Stimulated activated CD8-positive, alpha-beta memory T cell treated with anti-CD3 and anti-CD28 coated beads, Interleukin-7, amount 100 ng/mL, for 4 hours (primary cell): ENCODE measurements around the gene AR.
"Not testable (repeated sequence)": the region's sequence is repeated elsewhere in the genome, so short reads cannot be mapped to it uniquely, and the experiment has no call there.

Experiments
- DNase-seq, 2 donors: peaks; one replicate each; pipeline ENCODE4 v3.0.0-alpha.2; 2020; ENCODE audit warnings: low read depth in 2 of 2

Gene AR

DNA sequence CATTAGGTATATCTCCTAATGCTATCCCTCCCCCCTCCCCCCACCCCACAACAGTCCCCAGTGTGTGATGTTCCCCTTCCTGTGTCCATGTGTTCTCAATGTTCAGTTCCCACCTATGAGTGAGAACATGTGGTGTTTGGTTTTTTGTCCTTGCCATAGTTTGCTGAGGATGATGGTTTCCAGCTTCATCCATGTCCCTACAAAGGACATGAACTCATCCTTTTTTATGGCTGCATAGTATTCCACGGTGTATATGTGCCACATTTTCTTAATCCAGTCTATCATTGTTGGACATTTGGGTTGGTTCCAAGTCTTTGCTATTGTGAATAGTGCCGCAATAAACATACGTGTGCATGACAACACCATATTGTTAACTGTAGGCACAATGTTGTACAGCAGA lies 93.5 kb downstream of the AR start:
- DNase-seq, result not testable (repeated sequence)

DNA sequence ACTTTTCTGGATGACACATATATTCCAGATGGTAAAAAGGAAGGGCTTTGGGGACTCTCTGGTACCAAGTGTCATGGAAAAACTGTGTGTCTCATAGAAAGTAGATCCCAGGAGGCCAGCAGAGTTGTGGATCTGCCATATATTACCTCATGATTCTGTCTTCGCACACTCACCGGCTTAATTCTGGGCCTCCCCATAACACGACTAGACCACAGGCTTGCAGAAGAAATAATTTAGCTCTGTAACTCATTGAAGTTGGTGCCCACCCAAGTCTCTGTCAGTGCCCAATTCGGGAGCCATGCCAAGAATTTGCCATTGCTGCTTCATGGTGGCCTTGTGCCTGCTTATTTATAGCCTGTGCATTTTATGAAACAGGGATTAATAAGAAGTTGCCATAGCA lies 104.5 kb downstream of the AR start:
- no peak for DNase-seq

DNA sequence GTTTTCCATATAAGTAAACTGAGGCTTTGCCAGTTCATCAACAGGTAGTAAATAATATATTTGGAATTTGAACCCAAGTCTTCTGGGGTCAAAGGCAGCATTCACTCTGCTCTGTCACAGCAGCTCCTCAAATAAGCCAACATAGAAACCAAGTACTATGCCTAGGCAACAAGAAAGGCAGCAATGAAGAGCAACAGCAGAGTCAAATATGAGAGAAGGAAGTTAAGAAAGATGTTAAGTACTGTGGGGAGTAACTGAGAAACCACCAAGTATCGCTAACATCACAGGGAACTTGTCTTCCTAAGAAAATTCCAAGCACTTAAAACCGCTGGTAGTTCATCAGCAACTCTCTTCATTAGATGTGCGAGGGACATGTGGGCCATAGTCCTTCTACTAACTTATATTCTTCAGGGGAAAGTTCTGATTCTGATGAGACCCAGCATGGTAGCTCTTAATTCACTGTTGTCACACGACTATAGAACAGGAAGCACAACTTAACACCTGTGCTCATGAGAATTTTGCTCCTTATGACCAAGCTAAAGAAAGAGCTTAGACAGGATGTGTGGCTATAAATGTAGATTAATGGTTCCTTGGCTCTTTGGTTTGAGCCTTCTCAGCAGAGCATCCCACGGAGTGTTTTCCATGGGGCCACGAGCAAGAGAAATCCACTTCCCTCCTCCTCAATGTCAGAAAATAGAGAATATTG lies 107.8 kb downstream of the AR start:
- DNase-seq, result no peak

DNA sequence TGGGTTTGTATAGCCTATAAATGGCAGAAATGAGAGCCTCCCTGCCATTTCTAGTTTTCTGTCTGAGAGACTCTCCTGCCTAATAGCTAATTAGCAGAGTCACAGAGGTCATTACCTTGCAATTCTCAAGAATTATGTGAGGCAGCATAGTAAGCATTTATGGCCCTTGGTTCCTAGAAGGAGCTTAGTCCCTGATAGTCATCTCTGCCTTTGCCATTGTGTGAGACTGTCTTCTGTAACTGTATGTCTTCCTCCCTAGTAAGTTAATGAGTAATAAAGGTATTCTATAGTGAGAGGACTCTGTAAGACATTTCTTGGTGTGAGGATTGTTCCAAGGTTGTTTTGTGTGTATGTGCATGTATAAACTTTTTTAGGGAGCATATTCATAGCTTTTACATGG lies 108.7 kb downstream of the AR start:
- no peak for DNase-seq

DNA sequence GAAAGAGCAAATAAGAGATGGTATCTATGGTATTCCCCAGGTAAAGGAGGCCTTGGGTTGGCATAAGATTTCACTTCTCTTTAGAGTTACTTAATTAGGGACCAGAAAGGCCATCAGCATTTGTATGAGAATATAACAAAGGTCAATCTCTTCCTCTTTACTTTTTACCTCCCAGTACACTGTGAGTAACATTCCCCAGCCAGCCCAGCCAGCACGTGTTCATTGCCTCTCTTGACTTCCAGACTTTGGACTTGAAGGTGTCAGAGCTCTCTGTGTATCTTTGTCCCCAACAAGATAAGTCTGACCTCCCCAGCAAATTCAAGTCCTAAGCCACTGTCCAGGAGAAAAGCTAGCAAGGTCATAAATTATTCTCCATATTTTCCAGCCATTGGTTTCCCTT lies 110.5 kb downstream of the AR start:
- no peak for DNase-seq

DNA sequence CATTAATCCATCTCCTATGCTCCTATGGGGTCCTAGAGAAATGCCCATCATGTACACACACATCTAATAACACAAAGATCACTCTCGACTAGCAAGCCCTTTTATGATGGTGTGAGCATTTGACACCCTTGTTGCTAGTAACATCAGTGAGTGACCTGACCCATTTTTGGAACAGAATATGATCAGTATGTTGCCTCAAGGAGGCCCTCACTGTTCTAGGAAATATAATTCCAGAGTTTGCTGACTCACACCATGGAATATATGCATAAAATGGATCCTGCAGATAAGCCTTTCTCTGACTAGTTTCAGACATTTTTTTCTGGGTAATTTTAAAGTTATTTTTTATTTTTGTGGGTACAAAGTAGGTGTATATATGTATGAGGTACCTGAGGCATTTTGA lies 121.8 kb downstream of the AR start:
- DNase-seq, result no peak

DNA sequence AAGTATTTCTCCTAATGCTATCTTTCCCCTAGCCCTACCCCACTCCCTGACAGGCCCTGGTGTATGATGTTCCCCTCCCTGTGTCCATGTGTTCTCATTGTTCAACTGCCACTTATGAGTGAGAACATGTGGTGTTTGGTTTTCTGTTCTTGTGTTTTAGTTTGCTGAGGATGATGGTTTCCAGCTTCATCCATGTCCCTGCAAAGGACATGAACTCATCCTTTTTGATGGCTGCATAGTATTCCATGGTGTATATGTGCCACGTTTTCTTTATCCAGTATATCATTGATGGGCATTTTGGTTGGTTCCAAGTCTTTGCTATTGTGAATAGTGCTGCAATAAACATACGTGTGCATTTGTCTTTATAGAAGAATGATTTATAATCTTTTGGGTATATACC lies 126.9 kb downstream of the AR start:
- not testable (repeated sequence) for DNase-seq

DNA sequence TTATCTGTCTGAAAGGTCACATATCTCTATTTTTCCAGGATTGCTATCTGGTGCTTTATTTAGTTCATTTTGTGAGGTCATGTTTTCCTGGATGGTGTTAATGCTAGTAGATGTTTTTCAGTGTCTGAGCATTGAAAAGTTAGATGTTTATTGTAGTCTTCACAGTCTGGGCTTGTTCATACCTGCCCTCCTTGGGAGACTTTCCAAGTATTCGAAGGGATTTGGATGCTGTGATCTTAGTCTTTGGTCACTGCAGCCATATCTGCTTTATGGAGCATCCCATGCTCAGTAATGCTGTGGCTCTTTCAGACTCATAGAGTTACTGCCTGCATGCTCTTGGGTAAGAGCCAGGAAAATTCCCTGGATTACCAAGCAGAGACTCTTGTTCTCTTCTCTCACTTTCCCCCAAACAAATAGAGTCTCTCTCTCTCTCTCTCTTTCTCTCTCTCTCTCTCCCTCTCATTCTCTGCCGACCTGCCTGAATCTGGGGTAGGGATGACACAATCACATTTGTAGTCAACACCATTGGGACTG lies 130.0 kb downstream of the AR start:
- no peak for DNase-seq

DNA sequence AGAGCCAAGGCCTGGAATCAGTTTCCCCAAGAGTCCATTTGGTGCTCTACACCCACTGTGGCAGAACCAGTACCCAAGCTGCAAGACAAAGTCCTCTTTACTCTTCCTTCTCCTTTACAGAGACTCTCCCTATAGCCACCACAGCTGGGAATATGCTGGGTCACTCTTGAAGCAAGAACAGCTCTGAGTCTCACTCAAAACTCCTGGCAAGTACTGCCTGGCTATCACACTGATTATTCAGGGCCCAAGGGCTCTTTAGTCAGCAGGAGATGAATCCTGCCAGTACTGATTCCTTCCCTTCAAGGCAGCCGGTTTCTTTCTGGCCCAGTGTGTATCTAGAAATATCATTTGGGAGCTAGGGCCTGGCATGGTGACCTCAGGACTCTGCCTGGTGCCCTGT lies 130.9 kb downstream of the AR start:
- DNase-seq, result no peak

DNA sequence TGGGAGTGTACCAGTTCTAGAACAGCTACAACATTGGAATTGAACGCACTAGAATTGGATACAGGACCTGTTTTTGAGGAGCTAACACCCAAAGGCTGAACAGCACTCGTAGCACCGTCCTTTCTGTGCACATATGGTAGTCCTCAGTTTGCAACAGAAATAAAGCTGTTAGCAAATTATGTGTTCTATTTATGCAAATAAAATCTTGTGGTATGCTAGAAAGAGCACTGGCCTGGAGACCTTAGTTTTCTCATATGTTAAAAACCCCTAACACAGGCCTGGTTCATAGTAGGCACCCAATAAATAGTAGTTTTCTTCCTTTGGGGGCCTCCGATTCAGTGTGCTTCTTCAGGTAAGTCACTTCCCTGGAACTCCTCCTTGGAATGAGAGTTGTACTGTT lies 140.3 kb downstream of the AR start:
- no peak for DNase-seq

DNA sequence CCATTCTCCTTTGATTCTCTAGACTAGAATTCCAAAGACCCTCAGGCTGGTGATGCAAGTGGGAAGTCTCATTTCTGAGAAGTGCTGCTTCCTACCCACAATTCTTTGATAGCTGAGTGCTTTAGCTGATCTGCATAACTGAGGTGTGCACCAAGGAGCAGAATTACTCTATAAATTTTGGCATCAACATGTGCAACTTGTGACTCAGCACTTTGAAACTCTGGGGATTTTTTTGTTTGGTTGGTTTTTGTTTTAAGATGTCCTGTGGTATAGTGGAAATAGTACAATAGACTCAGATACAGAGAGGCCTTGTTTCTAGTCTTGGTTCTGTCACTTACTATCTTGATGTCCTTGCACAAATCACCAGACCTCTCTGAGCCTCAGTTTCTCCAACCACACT lies 148.4 kb downstream of the AR start:
- DNase-seq, result no peak

DNA sequence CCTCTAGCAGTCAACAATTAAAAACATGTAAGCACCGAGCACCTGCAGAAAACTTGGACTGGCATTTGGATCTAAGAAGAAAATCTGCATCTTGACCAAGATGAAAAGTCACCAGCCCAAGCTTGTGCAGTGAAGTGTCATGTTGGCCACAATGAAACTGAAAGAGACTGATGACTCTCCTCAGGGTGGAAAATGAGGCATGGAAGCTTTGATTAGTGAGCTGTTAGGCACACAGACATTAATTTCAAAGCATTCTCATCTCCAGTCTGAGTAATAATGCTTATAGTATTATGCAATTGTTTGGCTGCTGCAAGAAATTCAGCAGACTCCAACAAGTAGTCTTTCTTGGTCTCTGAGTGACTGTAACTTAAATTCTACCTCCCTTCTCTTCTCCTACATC lies 150.1 kb downstream of the AR start:
- no peak for DNase-seq

DNA sequence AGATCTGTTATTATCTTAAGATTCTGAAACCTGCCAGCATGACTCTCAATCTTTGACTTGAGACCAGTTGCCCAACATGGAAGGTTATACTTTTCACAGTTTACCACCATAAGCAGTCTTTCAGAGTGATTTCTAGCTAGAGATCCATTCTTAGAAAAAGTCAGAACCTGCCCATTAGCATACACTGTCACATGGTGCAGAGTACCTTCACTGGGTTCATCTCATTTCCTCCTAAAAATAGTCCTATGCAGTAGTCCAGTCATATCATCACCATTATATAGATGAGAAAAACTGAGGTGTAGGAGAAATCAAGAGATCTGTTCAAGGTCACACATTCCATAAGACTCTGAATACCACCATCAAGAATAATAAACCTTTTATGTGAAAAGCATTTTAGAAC lies 153.6 kb downstream of the AR start:
- no peak for DNase-seq

DNA sequence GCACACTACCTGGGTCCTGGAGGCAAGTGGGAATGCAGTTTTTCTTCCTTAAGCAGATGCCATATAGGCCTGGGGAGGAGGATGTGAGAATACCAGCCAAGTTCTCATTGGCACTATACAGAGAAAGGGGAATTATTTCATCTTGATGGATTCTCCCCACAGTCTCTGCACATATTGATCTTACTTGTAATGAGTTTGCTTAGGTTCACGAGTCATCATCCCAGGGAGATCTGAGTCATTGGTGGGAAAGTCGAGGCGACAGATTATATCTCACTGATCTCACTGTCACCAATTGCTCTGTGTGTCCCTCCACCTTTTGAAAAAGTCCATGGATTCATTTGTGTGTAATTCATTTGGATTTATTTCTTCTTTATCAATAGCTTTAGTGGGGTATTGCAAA lies 156.8 kb downstream of the AR start:
- no peak for DNase-seq

DNA sequence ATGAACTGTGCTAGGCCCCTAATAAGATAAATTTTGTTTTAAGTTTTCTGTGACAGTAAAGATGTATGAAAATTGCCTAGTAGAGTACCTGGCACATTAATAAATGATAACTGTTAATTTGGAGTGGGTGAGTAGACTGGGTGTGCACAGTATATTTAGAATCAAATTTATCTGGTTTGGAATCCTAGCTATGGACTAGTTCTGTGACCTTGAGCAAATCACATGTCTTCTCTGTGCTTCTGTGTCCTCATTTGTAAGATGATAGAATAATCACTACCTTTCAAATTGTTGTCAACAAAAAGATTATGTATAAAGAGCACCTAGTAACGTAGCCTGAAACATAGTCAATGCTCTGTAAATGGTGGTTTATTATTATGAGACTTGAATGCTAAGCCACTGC lies 170.2 kb downstream of the AR start:
- DNase-seq, result no peak

DNA sequence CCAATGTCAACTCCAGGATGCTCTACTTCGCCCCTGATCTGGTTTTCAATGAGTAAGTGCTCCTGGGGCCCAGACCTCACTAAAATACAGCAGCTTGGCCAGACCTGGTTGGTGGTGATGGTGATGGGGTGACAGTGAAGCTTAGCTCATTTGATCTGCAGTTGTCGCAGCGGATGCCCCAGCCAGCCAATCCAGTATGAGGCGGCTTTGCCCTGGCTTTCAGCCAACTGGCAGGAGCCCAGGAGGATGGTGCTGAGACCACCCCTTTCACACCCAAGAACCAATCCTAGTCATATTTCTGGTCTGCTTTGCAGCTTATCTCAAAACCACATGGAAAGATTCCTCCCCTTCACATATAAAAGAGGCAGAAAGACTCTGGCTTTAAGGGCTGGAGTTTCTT lies 173.8 kb downstream of the AR start:
- no peak for DNase-seq

DNA sequence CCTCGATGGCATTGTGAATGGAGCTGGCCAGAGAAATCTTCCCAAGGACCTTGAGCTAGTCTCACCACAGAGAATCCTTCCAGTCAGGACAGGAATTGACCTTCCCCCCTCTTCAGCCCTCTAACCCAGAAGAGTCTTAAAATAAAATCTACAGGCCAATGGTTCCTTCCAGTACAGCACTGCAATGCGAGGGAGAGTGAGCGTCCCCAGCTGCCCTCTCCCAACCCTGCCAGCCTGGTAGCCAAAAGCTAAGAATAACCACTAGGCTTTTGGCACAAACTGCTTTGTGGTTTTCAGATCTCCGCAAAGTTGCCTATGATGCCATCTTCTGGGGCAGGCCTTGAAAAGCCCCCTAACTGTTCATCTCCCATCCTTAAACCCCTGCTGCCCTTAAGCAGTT lies 175.1 kb downstream of the AR start:
- no peak for DNase-seq

DNA sequence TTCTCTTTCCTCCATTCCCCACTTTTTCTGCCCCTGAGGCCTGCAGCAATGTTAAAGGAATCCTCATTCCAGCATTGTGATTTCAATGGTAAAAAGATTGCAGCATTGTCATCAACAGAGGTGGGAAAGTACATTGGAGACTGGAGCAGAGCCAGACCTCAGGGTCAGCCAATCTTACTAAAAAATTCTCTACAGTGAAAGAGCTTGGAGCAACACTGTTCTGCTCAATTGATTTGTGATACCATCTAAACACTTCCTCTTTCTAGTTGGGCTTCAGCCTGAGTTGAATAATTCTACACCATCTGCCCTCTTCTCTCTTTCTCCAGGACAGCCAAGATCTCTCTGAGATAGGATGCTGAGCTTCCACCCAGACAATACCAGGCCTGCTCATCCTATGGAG lies 176.5 kb downstream of the AR start:
- no peak for DNase-seq

DNA sequence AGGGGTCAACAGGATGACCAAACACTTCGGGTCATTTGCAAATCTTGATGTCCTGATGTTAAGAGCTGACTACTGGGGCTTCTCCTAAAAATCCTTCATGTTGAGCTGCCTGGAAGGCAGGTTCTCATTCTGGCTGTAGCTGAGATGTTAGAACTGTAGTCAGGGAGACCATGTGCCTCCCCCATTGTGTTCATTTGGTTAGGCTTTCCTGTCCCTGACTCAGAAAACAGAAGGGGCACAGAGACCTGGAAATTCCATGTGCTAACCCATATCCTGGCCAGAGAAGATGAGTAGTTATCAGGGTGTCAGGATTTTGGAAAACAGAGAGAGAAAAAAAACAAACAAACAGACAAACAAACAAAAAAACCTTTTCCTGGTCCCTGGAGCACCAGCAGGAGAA lies 177.5 kb downstream of the AR start:
- DNase-seq, result no peak

DNA sequence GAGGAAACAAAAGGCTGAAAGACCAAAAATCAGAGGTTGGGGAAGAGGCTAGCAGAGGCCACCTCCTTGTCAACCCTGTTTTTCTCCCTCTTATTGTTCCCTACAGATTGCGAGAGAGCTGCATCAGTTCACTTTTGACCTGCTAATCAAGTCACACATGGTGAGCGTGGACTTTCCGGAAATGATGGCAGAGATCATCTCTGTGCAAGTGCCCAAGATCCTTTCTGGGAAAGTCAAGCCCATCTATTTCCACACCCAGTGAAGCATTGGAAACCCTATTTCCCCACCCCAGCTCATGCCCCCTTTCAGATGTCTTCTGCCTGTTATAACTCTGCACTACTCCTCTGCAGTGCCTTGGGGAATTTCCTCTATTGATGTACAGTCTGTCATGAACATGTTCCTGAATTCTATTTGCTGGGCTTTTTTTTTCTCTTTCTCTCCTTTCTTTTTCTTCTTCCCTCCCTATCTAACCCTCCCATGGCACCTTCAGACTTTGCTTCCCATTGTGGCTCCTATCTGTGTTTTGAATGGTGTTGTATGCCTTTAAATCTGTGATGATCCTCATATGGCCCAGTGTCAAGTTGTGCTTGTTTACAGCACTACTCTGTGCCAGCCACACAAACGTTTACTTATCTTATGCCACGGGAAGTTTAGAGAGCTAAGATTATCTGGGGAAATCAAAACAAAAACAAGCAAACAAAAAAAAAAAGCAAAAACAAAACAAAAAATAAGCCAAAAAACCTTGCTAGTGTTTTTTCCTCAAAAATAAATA lies 179.9 kb downstream of the AR start:
- DNase-seq, result no peak

DNA sequence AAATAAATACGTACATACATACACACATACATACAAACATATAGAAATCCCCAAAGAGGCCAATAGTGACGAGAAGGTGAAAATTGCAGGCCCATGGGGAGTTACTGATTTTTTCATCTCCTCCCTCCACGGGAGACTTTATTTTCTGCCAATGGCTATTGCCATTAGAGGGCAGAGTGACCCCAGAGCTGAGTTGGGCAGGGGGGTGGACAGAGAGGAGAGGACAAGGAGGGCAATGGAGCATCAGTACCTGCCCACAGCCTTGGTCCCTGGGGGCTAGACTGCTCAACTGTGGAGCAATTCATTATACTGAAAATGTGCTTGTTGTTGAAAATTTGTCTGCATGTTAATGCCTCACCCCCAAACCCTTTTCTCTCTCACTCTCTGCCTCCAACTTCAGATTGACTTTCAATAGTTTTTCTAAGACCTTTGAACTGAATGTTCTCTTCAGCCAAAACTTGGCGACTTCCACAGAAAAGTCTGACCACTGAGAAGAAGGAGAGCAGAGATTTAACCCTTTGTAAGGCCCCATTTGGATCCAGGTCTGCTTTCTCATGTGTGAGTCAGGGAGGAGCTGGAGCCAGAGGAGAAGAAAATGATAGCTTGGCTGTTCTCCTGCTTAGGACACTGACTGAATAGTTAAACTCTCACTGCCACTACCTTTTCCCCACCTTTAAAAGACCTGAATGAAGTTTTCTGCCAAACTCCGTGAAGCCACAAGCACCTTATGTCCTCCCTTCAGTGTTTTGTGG lies 180.7 kb downstream of the AR start:
- DNase-seq, result no peak

DNA sequence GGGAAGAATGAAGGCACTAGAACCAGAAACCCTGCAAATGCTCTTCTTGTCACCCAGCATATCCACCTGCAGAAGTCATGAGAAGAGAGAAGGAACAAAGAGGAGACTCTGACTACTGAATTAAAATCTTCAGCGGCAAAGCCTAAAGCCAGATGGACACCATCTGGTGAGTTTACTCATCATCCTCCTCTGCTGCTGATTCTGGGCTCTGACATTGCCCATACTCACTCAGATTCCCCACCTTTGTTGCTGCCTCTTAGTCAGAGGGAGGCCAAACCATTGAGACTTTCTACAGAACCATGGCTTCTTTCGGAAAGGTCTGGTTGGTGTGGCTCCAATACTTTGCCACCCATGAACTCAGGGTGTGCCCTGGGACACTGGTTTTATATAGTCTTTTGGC lies 181.7 kb downstream of the AR start:
- DNase-seq, result no peak

DNA sequence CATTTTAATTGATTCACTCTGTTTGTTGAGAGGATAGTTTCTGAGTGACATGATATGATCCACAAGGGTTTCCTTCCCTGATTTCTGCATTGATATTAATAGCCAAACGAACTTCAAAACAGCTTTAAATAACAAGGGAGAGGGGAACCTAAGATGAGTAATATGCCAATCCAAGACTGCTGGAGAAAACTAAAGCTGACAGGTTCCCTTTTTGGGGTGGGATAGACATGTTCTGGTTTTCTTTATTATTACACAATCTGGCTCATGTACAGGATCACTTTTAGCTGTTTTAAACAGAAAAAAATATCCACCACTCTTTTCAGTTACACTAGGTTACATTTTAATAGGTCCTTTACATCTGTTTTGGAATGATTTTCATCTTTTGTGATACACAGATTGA lies 182.2 kb downstream of the AR start:
- DNase-seq, result no peak
